NT2/D1 (cell line): Measurements from ENCODE around the gene KLK5.

ENCODE experiments used
- SUZ12 ChIP-seq: IDR thresholded peaks from 2 replicates; pipeline ENCODE4 v1.6.1; 2011; ENCODE audit not compliant: insufficient read length, insufficient read depth; ENCODE audit errors: extremely low read depth
- YY1 ChIP-seq: IDR thresholded peaks from 2 replicates; pipeline ENCODE4 v1.6.1; 2011; ENCODE audit not compliant: insufficient read length, insufficient read depth

- no peak for TF ChIP-seq SUZ12
- TF ChIP-seq YY1: no peak
Observed at GRCh38 chr19:50998686-50999085, 45.8 kb upstream of the KLK5 start.
